NCI-H524 (cell line): ENCODE data around the gene EFNA5.
"Not testable (repeated sequence)": the region's sequence is repeated elsewhere in the genome, so short reads cannot be mapped to it uniquely, and the experiment has no call there.

Experiments used
- DNase-seq, 2 experiments: peaks; one replicate each; lab custom pipeline; 2025; lab: John Stamatoyannopoulos, UW

The EFNA5 gene

GRCh38 chr5:107459605-107460004, 211.1 kb downstream of the EFNA5 start:
- no peak for DNase-seq

GRCh38 chr5:107458322-107458721, 212.4 kb downstream of the EFNA5 start:
- no peak for DNase-seq

GRCh38 chr5:107457881-107458280, 212.9 kb downstream of the EFNA5 start:
- DNase-seq = no peak

GRCh38 chr5:107457138-107457537, 213.6 kb downstream of the EFNA5 start:
- no peak for DNase-seq

DNA sequence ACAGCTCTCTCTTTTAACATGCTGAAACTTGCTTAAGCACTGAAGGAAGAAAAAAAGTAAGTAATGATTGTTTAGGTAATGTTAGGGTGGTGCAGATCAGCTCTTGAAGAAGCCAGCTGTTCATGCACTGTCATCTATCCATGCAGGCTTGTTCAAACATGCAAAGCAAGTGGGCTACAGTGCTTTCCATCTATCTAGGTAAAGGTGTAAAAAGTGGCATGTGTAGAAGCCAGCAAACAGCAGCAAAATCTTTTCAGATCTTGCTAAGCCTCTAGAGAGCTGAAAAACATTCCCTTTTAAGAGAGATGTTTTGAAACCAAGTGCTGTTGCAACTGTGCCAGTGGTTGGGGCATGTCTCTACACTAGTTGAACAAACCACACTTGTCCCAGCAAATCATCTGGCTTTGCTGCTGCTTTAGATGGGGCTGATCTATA, 214.4 kb downstream of the EFNA5 start:
- DNase-seq = peak in 1 of 2 experiments; percentile 51

DNA sequence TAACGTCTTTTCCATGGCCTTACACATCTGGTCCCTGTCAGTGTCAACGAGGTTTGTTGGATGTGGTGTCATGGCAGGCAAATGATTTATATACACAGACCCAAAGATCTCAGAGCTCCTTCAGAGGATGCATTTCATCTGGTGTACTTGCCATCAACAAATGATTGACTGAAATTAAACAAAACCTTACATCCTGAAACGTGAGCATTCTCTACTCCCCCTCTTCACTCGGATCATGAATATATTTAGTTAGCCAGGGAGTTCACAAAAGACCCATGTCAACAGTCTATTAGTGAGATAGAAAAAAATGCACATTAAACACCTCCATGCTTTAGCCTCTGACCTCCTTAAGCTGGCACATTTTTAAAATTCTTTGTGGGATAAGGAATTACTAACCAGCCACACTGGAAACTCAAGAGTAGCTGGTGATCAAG, 215.6 kb downstream of the EFNA5 start:
- peak in 1 of 2 experiments; percentile 20 for DNase-seq

DNA sequence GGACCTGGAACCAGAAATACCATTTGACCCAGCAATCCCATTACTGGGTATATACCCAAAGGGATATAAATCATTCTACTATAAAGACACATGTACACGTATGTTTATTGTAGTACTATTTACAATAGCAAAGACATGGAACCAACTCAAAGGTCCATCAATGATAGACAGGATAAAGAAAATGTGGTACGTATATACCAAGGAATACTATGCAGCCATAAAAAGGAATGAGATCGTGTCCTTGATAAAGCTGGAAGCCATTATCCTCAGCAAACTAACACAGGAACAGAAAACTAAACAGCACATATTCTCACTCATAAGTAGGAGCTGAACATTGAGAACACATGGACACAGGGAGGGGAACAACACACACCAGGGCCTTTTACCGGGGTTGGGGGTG, 218.9 kb downstream of the EFNA5 start:
- DNase-seq = not testable (repeated sequence)

DNA sequence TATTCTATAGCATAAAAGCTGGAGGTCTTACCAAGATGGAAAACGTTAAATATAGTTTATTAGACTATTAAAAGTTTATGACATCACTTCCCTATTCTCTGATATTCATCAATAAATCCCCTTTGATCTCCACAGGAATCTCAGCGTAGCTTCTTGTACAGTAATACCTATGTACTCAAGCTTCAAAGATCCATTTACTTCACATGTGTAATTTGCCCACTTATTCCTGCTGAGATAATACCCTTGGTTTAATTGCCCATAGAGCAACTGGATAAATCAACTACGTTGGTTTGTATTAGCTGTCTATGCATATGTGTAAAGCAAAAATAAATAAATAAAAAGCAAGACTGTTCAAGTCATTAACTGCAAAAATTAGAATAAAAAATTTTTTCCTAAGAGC, 219.7 kb downstream of the EFNA5 start:
- no peak for DNase-seq

GRCh38 chr5:107450531-107450930, 220.2 kb downstream of the EFNA5 start:
- DNase-seq = no peak

DNA sequence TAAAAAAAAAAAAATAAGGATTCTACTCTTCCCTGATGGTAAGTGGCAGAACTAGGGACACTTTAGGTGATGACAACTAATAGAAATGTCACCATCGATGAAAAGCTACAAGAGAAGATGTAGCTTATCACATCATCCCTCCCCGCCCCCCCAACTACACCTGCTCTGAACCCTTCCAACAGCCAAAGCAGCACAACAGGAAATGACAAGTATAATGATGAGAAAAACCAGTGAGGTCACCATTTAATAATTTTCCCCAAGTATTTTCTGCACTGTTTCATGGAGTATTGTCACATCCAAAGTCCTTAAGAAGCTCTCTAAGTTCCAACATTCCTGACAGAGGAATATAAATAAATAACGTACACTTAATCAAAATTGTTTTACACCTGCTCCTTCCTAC, 221.4 kb downstream of the EFNA5 start:
- no peak for DNase-seq

DNA sequence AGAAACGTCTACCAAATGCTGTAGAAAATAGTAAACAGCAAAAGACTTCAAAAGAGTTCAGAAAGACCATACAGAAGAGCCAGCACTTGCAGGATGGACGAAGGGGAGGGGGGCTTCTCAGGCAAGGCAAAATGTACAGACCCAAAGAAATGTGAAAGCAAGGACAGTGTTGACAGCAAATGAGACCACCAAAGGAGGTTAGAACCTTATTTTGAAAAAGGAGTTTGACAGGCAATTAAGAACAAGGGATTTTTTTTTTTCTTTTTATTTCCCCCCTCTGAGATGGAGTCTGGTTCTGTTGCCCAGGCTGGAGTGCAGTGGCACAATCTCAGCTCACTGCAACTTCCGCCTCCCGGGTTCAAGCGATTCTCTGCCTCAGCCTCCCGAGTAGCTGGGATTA, 223.2 kb downstream of the EFNA5 start:
- DNase-seq = no peak

GRCh38 chr5:107446972-107447371, 223.8 kb downstream of the EFNA5 start:
- DNase-seq = no peak

GRCh38 chr5:107444300-107444699, 226.4 kb downstream of the EFNA5 start:
- DNase-seq = no peak

- DNase-seq = no peak
Measured at GRCh38 chr5:107443897-107444296, 226.8 kb downstream of the EFNA5 start.

DNA sequence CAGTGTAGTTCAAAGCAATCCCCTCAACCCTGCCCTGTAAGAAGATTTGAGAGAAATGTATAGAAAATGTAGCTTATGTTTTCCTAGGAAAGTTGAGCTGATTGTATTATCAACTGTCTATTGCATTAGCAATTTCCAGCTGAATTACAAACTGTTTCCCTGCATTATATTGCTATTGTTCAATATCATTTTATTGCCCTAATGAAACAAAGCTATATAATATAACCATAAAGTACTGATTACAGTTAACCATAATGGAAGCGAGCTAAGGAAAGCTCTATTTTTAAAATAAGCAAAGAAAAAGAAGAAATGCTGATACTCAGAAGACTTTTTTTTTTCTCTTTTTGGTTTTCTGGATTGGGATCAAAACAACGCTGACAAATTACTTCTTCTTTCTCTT, 228.3 kb downstream of the EFNA5 start:
- no peak for DNase-seq

GRCh38 chr5:107439832-107440231, 230.9 kb downstream of the EFNA5 start:
- no peak for DNase-seq

GRCh38 chr5:107437986-107438510, 232.7 kb downstream of the EFNA5 start:
- DNase-seq = no peak

DNA sequence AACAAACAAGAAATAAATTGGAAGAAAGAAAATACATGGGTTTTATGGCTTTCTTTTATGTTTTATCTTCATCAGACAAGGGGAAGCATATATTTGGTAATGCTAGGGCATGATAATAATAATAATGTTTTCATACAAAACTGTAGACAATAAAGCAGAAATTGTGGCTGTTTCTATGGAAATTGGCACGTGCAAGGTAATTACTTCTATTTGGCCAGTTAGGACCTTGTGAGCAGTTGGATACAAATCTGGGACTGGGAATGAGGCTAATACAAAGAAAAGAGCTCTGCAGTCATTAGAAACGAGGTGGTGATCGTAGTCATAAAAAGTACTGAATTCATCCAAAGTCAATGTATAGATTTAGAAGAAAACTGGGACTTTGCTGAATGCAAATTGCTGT, 233.6 kb downstream of the EFNA5 start:
- no peak for DNase-seq

DNA sequence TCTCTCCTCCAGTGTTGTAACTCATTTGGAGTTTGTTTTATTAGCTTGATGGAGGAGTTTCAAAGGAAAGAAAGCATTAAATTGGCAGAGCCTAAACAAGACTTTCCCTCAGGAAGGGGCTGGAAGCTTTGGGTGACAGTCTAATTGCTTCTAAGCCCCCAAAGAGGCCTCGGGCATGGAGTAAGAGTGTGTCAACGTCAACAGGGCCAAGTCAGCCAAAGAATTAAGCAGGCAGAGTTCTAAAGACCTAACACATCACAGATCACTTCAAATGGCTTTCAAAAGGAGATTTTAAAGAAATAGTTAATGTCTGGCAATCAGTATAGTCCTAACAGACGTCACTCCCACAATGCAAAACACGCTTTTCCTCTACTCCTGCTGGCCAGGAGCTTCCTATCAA, 234.5 kb downstream of the EFNA5 start:
- no peak for DNase-seq

DNA sequence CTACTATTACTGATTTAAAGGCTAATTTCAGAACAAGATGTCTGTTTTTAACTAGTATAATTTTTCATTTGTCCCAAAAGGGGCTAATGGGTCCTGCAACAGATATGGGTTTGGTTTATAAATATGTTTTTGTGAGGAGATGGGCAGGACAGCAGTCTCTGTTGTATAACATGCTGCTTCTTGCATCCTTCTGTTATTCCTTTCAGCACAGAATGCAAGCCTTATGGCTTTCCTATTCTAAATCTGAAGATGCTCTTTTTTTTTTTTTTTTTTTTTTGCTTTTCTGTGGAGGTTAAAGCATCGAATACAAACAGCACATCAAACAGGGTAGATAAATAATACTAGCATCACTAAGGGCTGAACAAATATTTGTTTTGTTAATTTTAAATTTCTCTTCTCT, 235.7 kb downstream of the EFNA5 start:
- DNase-seq = no peak

- DNase-seq = not testable (repeated sequence)
Measured at GRCh38 chr5:107433646-107434045, 237.1 kb downstream of the EFNA5 start.

DNA sequence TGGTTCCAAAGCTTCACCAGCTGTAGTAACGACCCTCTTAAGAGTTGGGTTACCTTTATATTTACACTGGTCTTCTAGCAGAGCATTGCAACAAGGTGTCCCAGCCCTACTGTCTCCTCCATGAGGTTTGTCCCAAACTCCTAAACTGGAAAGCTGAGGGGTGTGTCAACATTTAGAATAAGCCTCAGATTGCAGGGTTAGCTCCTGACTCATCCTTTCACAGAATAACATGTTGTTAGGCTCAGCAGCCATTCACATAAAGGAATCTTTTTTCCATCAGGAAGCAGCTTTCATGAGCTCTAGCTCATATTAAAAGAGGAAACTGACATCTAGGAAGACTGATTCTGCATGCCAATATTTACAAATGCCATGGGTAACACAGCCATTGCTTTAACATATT, 238.7 kb downstream of the EFNA5 start:
- DNase-seq = no peak

- DNase-seq = no peak
Measured at GRCh38 chr5:107431536-107431935, 239.2 kb downstream of the EFNA5 start.

- DNase-seq = peak; percentile 9 to 17
Measured at GRCh38 chr5:107430071-107430625, 240.6 kb downstream of the EFNA5 start.
